Measurements from ENCODE around the gene C20orf96. TPM values are rescaled to one million over a fixed set of nuclear protein-coding genes. Genes with fewer than 3 reads are reported as not detected.

The C20orf96 gene
- total RNA-seq, 1 donor, result 2.2 TPM

DNA sequence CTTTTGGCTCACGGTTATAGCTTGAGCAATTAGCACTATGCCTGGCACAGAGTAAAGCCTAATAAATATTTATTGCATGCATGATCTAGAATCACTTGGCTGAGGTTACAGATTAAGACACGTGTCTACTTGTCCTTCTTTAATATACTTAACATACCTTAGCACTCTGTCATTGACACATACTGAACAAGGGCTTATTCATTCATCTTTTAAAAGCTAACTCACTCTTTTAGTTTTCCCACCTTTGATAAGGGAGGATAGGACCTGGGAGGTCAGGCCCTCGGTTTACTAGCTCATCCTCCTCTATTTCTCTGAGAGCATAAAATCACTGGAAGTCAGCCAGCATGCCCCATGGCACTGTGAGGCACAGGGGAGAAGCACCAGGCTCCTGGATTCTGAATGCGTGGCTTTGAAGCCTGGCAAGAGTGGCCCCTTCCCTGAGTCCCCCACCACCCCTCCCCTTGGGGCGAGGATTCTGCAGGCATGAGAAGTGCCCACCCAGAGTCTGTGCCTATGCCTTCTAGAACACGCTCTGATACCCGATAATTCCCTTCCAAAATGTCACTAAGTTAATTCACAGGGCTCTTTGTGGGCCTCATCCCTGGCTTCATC, 18.0 kb upstream of the C20orf96 start:
- Histone ChIP-seq H3K4me2 (ENCODE audit: insufficient read depth, low read length) (no peak overlapping the region), H3K4me1 (ENCODE audit: insufficient read depth, low read length) (peaks cover 13% of the 10 kb centered on the region), H4K20me1 (ENCODE audit: insufficient read depth, low read length) (no peaks in the 10 kb centered on the region)

DNA sequence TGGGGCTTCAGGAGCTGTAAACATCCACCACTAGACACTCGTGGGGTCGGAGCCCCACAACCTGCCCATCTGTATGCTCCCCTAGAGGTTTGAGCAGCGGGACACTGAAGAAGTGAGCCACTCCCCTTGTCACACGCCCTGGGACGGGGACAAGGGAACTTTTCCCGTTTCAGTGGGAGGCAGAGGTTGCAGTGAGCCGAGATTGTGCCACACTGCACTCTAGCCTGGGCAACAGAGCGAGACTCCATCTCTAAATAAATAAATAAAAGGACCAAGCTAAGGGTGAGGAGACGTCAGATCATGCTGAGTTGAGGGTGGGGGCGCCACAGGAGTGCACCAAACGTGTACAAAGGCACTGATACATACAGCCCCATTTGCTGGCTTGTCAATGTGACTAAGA, 15.2 kb upstream of the C20orf96 start:
- no peak overlapping the region for H3K27ac ChIP-seq (ENCODE audit: low read depth, low read length)
- H3K27me3 ChIP-seq (ENCODE audit: insufficient read depth, low read length), result no peaks in the 10 kb centered on the region
- peaks cover 7% of the 10 kb centered on the region for H3K79me2 ChIP-seq (ENCODE audit: insufficient read depth, low read length)
- H3K9me3 ChIP-seq (ENCODE audit: low read depth, low read length), result no peaks in the 10 kb centered on the region
- no peak overlapping the region for H3K4me3 ChIP-seq (ENCODE audit: insufficient read depth, low read length)
- H2AFZ ChIP-seq (ENCODE audit: low read length), result no peak overlapping the region
- TF ChIP-seq, protein P1, sequence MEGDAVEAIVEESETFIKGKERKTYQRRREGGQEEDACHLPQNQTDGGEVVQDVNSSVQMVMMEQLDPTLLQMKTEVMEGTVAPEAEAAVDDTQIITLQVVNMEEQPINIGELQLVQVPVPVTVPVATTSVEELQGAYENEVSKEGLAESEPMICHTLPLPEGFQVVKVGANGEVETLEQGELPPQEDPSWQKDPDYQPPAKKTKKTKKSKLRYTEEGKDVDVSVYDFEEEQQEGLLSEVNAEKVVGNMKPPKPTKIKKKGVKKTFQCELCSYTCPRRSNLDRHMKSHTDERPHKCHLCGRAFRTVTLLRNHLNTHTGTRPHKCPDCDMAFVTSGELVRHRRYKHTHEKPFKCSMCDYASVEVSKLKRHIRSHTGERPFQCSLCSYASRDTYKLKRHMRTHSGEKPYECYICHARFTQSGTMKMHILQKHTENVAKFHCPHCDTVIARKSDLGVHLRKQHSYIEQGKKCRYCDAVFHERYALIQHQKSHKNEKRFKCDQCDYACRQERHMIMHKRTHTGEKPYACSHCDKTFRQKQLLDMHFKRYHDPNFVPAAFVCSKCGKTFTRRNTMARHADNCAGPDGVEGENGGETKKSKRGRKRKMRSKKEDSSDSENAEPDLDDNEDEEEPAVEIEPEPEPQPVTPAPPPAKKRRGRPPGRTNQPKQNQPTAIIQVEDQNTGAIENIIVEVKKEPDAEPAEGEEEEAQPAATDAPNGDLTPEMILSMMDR (IDR thresholded peaks at IDR 0.05; ENCODE audit: extremely low read depth, low read depth, low read length), result no peak
- peaks cover 13% of the 10 kb centered on the region for H3K4me1 ChIP-seq (ENCODE audit: insufficient read depth, low read length)
- peaks cover 10% of the 10 kb centered on the region for H4K20me1 ChIP-seq (ENCODE audit: insufficient read depth, low read length)
- no peaks in the 10 kb centered on the region for H3K36me3 ChIP-seq (ENCODE audit: insufficient read depth, low read length)
- H3K4me2 ChIP-seq (ENCODE audit: insufficient read depth, low read length), result no peak overlapping the region
- no peak for DNase-seq (ENCODE audit: insufficient read length, low spot score, missing footprints)

More for the DNA sequence above, 18.0 kb upstream of the C20orf96 start:
- no peak for DNase-seq (ENCODE audit: insufficient read length, low spot score, missing footprints)
- Histone ChIP-seq H3K36me3 (ENCODE audit: insufficient read depth, low read length) (no peaks in the 10 kb centered on the region), H3K9me3 (ENCODE audit: low read depth, low read length) (no peaks in the 10 kb centered on the region), H3K27ac (ENCODE audit: low read depth, low read length) (peak overlapping the region; percentile 98), H2AFZ (ENCODE audit: low read length) (no peak overlapping the region), H3K4me3 (ENCODE audit: insufficient read depth, low read length) (no peak overlapping the region), H3K27me3 (ENCODE audit: insufficient read depth, low read length) (no peaks in the 10 kb centered on the region), H3K79me2 (ENCODE audit: insufficient read depth, low read length) (no peaks in the 10 kb centered on the region)
- TF ChIP-seq, protein P1 (IDR thresholded peaks at IDR 0.05; ENCODE audit: extremely low read depth, low read depth, low read length), result no peak

DNA sequence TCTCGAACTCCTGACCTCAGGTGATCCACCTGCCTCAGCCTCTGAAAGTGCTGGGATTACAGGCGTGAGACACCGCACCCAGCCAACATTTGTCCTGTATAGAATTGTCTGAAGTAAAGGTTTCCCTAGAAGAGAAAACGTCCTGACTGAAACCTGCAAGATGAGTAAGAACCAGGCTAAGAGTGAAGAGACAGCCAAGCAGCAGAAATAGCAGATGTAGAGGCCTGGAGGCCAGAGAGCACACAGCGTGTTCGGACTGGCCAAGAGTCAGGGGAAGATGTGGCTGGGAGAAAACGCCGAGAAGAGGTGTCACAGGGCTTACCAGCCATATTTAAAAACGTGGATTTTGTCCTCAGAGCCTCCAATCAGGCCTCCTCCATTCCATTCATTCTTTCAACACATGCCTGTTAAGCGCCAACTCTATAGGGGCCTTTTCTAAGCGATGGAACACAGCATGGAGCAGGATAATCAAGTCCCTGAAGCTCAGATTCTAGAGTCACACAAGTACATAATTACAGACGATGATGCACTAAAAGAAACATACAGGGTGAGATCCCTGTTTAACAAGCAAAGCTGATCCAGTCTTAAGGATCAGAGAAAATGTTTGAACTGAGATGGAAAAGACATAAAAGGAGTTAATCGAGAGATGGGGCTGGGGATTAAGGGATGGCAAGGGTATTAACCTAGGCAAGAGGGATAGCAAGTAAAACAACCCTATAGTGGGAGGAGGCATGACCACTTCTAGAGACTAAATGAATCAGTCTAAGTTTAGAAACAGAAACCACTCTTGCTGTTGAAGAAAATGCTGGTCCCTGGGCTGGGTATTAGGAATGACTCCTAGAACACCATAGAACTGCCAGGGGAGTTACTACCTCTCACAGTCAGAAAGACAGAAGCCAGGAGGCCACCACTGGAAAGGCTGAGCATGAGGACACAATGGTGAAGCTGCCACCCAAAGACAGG, 11.6 kb upstream of the C20orf96 start:
- no peaks in the 10 kb centered on the region for H3K27me3 ChIP-seq (ENCODE audit: insufficient read depth, low read length)
- H3K36me3 ChIP-seq (ENCODE audit: insufficient read depth, low read length), result no peaks in the 10 kb centered on the region
- H2AFZ ChIP-seq (ENCODE audit: low read length), result no peak overlapping the region
- peaks cover 40% of the 10 kb centered on the region for H3K79me2 ChIP-seq (ENCODE audit: insufficient read depth, low read length)
- no peak overlapping the region for H3K4me3 ChIP-seq (ENCODE audit: insufficient read depth, low read length)
- no peak for DNase-seq (ENCODE audit: insufficient read length, low spot score, missing footprints)
- no peaks in the 10 kb centered on the region for H3K9me3 ChIP-seq (ENCODE audit: low read depth, low read length)
- no peak overlapping the region for H3K27ac ChIP-seq (ENCODE audit: low read depth, low read length)
- peaks cover 15% of the 10 kb centered on the region for H3K4me1 ChIP-seq (ENCODE audit: insufficient read depth, low read length)
- peaks cover 34% of the 10 kb centered on the region for H4K20me1 ChIP-seq (ENCODE audit: insufficient read depth, low read length)
- H3K4me2 ChIP-seq (ENCODE audit: insufficient read depth, low read length), result no peak overlapping the region
- TF ChIP-seq, protein P1 (IDR thresholded peaks at IDR 0.05; ENCODE audit: extremely low read depth, low read depth, low read length), result no peak

Measured in osteoblast (primary cell).